Activated T-cell treated with anti-CD3 and anti-CD28 coated beads, Interleukin-2, amount 50 U/mL, for 72 hours (primary cell): ENCODE data around the gene MMP24. TPM values are rescaled to one million over a fixed set of nuclear protein-coding genes. Genes with fewer than 3 reads are reported as not detected.

ENCODE experiments used
- total RNA-seq, 2 donors: library from RNA; stranded (reverse); gene quantifications; one replicate each; pipeline ENCODE4 v1.2.3, GENCODE V29; 2022

Gene MMP24
- total RNA-seq, 2 donors from 2014 or later, result not detected

Other genes starting within 250 kb of the MMP24 start
- gene TRPC4AP, start 133.9 kb upstream of the MMP24 start, total RNA-seq, result 10 to 100 TPM; 72.8 to 78.6 TPM
- gene EDEM2, start 79.4 kb upstream of the MMP24 start, total RNA-seq, result 10 to 100 TPM; 33.5 to 35.8 TPM
- gene PROCR, start 54.6 kb upstream of the MMP24 start, total RNA-seq, result 1 to 10 TPM; 1.1 to 1.7 TPM
- gene MMP24OS, start 51.4 kb downstream of the MMP24 start, total RNA-seq, result 10 to 100 TPM; 41.6 to 44.2 TPM
- 100 to 1,000 TPM; 127 to 129 TPM for gene EIF6, start 58.1 kb downstream of the MMP24 start, total RNA-seq
- not detected for gene FAM83C, start 65.7 kb downstream of the MMP24 start, total RNA-seq
- 10 to 100 TPM; 76.2 to 84.1 TPM for gene UQCC1, start 185.3 kb downstream of the MMP24 start, total RNA-seq
- gene GDF5, start 211.5 kb downstream of the MMP24 start, total RNA-seq, result not detected
- 10 to 100 TPM; 45.1 to 55.0 TPM for gene CEP250, start 228.9 kb downstream of the MMP24 start, total RNA-seq